GM12872 (cell line): ENCODE results near the gene BICDL1.

ENCODE experiments used
- TF ChIP-seq, protein P1 (sequence below): IDR thresholded peaks from 3 replicates; pipeline ENCODE4 v1.5.1; 2011; ENCODE audit warnings: low read depth, mild to moderate bottlenecking, low read length, moderate library complexity; ENCODE audit not compliant: insufficient read depth

The BICDL1 gene

DNA sequence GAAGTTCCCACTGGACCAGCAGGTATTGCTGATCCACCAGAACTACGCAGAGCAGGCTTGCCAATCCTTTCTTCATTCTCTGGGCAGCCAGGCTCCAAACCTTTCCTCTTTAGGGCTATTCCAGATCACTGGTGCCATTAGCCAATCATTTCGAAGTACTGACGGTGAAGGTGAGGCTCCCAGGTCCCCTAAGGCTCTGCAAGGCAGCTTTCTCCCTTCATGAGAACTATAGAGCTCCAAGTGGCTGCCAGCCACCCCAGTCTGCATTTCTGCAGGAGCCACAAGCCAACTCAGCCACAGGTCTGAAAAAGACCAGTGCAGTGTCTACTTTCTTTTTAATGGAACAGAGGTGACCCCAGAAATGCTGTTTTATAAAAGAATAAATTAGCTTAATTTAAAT, 78.9 kb downstream of the BICDL1 start:
- TF ChIP-seq, protein P1, sequence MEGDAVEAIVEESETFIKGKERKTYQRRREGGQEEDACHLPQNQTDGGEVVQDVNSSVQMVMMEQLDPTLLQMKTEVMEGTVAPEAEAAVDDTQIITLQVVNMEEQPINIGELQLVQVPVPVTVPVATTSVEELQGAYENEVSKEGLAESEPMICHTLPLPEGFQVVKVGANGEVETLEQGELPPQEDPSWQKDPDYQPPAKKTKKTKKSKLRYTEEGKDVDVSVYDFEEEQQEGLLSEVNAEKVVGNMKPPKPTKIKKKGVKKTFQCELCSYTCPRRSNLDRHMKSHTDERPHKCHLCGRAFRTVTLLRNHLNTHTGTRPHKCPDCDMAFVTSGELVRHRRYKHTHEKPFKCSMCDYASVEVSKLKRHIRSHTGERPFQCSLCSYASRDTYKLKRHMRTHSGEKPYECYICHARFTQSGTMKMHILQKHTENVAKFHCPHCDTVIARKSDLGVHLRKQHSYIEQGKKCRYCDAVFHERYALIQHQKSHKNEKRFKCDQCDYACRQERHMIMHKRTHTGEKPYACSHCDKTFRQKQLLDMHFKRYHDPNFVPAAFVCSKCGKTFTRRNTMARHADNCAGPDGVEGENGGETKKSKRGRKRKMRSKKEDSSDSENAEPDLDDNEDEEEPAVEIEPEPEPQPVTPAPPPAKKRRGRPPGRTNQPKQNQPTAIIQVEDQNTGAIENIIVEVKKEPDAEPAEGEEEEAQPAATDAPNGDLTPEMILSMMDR, result no peak

DNA sequence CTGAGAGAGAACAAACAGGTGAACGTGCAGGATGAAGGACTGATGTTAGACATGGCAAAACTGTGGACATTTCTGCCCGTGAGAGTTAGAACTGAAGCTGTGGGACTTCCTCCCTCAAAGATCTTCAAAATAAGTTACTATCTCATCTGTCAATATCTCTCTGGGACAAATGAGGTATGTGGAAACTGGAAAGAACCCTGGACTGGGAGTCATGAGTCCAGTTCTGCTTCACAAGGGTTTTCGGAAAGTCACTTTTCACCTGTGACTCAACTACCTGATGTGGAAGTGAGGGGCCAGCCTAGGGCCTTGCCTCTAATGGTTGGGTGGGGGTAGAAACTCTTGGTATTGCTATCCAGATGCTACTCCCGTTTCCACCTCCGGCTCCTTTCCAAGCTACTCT, 80.2 kb downstream of the BICDL1 start:
- TF ChIP-seq, protein P1, result no peak

DNA sequence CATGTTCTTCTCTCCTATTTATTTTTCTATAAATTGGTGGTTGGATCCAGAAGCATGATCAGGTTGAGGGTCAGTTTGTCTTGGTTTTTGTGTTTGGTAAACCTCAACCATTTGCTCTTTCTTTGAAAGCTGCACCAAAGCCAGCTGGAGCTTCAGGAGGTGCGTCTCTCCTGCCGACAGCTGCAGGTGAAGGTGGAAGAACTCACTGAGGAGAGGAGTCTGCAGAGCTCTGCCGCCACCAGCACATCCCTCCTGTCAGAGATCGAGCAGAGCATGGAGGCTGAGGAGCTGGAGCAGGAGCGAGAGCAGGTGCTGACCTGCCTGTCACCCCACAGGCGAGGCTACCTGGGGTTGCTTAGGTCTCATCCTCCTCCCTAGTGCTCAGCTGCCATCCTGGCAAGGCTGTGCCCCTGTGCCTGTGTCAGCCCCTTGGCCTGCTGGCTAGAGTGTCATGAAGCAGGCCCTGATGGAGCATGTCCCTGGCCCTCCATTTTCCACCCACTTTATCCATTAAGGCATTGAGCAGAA, 82.5 kb downstream of the BICDL1 start:
- TF ChIP-seq, protein P1, result no peak

DNA sequence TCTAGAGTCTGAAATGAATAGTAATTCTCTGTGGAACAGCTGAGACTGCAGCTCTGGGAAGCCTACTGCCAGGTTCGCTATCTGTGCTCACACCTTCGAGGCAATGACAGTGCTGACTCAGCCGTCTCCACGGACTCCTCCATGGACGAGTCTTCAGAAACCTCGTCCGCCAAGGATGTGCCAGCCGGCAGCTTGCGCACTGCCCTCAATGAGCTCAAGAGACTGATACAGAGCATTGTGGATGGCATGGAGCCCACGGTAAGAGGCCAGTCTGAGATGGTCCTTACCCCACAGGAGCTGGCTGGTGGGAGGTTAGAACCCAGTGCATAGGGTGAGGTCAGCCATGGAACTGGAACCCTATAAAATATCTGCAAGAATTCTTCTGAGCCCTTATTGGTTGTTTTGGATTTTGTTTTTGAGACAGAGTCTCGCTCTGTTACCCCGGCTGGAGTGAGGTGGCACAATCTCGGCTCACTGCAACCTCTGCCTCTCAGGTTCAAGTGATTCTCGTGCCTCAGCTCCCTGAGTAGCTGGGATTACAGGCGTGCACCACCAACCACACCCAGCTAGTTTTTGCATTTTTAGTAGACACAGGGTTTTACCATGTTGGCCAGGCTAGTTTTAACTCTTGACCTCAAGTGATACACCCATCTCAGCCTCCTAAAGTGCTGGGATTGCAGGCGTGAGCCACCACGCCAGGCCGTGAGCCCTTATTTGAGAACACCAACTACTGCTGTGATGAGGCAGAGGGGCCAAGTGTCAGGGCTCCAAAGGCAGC, 83.6 kb downstream of the BICDL1 start:
- TF ChIP-seq, protein P1, result no peak

DNA sequence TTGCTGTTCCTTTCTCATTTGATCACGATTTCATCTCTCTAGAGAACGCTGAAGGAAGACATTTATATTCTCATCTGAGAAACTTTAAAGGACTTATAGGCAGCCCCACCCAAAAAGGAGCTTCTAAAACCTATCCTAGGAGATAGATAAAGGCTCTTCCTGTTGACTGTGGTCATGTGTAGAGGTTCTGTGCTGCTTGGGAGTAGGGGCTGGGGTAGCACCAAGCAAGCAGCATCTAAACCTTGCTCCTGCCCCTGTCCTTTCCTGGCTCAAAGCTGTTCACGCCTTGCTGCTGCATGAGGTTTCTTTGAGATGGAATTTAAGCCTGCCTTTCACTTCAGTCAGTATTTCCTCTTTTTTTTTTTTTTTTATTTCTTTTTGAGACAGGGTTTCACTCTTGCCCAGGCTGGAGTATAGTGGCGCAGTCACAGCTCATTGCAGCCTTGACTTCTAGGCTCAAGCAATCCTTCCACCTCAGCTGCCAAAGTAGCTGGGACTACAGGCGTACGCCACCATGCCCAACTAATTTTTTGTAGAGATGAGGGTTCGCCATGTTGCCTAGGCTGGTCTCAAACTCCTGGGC, 86.1 kb downstream of the BICDL1 start:
- TF ChIP-seq, protein P1, result no peak

DNA sequence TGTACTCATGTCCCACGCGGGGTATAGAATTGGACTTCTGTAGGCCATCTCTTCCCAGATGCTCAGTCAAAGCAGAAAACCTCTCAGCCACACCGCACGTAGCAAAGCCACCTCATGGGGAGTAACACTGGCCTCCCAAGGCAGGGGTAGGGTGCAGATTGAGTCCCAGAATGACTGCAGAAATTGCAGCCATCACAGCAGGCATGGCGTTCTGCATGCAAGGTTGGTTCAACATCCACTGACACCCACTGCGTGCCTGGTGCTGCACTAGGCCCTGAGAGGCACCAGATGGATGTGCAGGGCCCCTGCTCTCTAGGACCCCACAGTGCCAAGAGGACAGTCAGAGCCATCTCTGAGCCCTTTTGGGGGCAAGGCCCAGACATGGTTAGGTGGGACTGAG, 87.6 kb downstream of the BICDL1 start:
- TF ChIP-seq, protein P1, result no peak

DNA sequence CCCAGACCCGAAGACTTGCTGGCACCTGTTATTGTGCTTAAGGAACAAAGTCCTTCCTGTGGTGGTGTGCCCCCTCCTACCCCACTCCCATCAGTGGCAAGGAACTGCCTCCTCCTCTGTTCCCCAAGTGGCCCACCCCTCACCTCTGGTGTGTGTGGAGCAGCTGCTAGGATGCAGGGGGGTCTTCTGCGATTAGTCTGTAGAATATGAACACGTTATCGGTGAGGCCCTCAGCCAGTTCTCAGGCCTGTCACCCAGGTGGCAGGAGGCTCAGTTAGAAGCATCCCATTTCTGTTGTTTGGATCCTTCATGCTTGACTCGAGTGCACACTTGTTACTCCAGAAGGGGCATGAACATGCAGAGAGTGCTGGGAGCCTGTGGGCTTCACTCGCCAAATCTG, 88.2 kb downstream of the BICDL1 start:
- TF ChIP-seq, protein P1, result no peak
